Measurements from ENCODE around the gene RBBP6.
"Not testable (repeated sequence)": the region's sequence is repeated elsewhere in the genome, so short reads cannot be mapped to it uniquely, and the experiment has no call there.

RBBP6 gene

DNA sequence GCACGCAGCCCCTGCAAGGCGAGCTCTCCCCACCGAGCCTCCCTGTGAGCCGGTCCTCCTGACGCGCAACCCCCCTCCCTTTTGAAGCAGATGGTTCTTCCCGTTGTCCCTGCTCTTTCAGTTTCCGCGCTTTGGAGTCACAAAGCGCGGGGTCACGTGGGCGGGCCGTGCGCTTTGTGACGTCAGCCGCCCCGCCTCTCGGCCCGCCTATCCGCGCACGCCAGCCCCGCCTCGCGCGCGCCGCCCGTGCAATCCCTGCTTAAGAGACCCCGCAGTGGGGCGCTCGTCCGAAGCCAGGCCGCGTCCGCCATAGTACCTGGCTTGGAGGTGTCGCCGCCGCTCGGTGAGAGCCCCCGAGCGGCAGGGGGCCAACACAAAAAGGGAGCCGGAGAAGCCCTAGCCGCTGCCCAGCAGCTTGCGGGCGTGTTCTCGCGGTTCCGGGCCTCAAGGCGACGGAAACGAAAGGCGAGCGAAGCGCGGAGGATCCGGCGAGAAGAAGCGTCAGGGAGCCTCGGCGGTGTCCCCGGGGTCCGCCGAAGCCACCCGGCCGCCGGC lies at the start of gene RBBP6:
RBBP6 (plus strand) TSS at position 272 of the 555 bp plus-strand sequence. CDS start 1,061 bp downstream, outside the sequence.
- peak; percentile 68 for DNase-seq

DNA sequence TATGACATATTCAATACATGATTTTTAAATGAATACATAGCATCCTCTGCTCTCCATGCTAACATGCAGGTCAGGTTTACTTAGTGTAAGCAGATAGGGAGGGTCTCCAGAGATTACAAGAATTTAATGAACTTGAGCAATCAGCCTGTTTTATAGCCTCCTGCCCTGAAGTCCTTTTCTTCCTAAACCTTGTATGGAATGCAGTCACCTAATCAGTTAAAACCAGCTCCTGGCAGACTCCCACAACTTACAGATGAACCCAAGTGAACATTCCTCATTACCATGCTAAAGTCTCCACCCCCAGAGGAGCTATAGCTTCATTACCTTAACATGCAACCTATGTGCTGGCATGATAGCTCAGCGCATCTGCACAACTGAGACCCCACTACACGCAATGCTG lies 48.5 kb upstream of the RBBP6 start:
- no peak for DNase-seq

DNA sequence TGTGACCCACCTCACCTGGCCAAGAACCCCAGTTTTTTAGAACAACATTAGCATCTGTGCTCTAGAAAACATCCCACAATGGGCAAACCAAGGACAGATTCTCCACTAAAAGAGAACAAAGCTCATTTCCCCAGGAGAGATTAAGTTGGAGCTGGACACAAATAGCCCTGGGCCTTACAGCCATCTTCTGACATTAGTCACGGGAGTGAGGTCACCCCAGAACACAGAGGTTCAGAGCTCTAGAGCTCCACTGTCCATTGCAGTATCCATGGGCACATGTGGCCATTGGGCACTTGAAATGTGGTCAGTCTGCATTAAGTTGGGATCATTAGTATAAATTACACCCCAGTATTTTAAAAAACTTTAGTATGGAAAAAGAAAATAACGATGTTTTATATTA lies 47.6 kb upstream of the RBBP6 start:
- no peak for DNase-seq

DNA sequence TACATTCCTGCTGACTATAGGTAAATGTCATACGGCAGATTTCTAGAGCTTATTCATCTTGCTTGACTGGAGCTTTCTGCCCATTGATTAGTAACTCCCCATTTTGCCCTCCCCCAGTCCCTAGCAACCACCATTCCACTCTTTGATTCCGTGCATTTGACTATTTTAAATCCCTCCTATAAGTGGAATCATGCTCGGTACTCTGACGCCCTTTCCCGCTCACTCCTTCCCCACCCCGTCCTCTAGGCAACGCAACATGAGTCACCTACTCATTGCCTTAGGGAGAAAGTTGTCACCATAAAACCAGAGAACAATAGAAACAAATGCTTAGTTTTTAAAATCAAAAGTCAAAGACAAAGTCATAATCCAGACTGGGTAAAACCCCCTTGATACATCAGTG lies 45.5 kb upstream of the RBBP6 start:
- DNase-seq, result no peak

GRCh38 chr16:24495207-24495606 lies 44.2 kb upstream of the RBBP6 start:
- not testable (repeated sequence) for DNase-seq

DNA sequence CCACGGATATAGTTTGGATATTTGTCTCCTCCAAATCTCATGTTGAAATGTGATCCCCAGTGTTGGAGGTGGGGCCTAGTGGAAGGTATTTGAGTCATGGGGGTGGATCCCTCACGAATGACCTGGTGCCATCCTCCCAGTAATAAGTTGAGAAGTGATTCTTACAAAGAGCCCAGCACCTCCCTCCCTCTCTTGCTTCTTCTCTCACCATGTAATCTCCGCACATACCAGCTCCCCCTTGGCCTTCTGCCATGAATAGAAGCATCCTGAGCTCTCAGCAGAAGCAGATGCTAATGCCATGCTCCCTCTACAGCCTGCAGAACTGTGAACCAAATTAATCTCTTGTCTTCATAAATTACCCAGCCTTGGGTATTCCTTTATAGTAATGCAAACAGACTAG lies 41.9 kb upstream of the RBBP6 start:
- no peak for DNase-seq

- DNase-seq, result no peak
Observed at GRCh38 chr16:24499193-24499814, 40.1 kb upstream of the RBBP6 start.

DNA sequence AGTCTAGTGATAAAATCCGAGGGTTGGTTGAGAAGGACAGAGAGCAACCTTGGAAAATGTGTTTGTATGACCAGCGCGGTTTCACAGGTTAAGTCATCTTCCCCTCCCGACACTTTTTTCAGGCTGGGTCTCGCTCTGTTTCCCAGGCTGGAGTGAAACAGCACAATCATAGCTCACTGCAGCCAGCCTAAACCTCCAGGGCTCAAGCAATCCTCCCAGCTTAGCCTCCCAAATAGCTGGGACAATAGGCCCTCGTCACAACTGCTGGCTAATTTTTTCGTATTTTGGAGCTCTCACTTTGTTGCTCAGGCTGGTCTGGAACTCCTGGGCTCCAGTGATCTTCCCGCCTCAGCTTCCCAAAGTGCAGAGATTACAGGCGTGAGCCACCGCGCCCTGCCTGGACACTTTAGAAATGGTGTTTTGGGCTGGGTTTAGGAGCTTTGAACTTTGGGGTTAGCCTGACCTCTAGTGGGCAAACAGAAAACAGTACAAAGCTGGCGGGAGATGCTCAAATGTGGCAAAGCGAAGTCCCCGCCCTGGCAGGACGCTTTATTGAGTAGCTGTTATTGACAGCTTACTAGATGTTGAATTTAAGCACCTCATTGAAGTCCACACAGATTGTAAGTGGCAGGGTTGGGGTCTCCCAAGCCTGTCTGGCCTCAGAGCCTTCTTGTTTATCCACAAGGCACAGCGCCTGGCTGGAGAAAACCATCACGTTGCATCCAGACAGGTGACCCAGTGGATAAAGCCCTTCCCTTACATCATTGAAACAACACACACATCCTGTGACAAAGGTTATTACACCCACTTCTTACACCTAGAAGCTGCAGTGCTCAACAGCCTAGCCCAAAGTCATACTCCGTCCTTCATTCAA lies 34.7 kb upstream of the RBBP6 start:
- no peak for DNase-seq

GRCh38 chr16:24505959-24506358 lies 33.4 kb upstream of the RBBP6 start:
- DNase-seq, result no peak

DNA sequence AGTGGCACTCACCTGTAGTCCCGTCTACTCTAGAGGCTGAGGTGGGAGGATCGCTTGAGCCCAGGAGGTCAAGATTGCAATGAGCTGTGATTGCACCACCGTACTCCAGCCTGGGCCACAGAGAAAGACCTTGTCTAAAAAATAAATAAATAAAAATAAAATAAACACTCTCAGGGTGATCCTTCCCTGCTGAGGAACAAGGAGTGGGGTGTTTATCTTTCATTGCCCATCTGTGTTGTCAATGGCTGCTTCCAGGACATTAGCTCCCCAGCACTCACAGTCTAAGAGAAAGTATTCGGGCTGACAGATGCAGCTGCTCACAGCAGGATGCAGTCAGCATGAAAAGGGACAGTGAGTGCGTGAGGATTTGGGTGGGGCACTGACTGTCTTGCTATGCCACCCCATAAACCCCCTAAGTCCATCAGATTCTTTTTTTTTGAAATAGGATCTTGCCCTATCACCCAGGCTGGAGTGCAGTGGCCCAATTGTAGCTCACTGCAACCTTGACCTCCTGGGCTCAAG lies 31.3 kb upstream of the RBBP6 start:
- no peak for DNase-seq

DNA sequence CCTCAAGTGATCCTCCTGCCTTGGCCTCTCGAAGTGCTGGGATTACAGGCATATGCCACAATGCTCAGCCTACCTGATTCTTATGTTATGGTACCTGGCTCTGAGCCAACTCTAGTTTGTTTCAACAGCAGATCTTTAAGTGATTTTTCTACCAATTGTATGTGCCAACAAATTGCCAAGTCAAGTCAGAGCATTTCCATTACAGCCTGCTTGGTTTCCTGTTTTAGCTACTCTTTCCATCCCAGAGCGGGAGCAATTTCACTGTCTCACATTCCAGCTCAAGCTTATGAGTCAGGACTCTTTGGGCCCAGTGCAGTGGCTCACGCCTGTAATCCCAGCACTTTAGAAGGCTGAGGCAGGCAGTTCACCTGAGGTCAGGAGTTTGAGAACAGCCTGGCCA lies 30.8 kb upstream of the RBBP6 start:
- no peak for DNase-seq

DNA sequence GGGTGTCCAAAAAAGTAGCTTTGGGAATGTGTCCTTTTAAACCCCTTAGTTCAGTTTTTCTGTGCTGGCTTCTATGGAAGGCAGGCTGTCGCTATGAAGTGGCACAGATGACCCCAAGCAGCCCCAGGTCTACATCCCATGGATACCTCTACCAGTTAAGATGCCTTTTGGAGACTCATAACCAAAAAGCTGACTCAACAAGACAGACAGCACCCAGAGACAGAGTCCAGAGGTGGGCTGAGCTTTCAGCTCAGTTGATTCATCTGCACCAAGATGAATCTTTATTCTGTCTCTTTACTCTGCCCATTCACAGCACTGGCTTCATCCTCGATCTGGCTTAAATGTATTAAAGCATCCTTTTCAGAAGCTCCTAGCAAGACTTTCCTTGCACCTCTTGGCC lies 29.8 kb upstream of the RBBP6 start:
- DNase-seq, result no peak

DNA sequence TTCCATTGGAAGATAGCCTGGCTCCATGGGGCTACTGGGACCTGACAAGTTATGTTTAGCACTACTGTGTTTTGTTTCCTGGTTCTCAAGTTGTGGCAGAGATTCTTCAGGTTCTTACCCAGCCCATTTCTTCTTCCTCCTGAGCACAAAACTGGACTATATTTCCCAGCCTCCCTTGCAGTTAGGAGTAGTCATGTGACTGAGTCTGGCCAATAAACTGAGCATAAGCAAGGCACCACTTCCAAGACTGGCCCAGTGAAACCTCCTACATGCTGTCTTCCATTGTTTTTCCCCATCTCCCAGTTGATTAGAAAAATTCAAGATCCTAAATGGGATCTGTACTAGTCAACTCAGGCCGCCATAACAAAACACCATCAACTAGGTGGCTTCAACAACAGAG lies 28.2 kb upstream of the RBBP6 start:
- DNase-seq, result no peak

DNA sequence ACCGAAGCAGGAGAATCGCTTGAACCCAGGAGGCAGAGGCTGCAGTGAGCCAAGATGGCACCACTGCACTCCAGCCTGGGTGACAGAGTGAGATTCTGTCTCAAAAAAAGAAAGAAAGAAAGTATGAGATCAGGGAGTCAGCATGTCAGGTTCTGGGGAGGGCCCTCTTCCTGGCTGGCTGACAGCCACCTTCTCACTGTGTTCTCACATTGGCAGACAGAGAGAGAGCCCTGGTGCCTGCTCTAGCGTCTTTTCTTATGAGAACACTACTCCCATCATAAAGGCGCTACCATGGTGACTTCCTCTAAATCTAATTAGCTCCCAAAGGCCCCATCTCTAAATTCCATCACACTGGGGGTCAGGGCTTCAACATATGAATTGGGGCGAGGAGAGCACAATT lies 27.6 kb upstream of the RBBP6 start:
- no peak for DNase-seq

DNA sequence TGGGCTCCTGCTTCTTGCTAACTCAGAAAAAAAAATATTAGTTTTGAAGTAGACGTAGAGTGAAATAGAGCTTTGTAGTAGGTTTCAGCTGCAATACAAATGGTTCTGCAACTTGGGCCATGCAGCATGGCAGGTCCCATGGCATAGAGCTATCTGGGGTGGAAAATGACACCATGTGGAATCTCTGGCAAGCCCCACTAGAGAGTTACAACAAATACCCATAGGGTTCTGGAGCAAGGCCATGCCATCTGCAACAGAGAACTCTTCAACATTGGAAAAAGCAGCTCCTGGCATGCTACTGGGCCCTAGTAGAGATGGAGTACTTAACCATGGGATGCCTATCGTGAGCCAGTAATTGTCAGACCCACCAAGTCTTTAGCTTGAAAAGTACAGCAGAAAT lies 25.3 kb upstream of the RBBP6 start:
- DNase-seq, result no peak

GRCh38 chr16:24515186-24515585 lies 24.2 kb upstream of the RBBP6 start:
- no peak for DNase-seq

- DNase-seq, result no peak
Observed at GRCh38 chr16:24516900-24517669, 22.3 kb upstream of the RBBP6 start.

- no peak for DNase-seq
Observed at GRCh38 chr16:24518498-24518897, 20.9 kb upstream of the RBBP6 start.

GRCh38 chr16:24520983-24521382 lies 18.4 kb upstream of the RBBP6 start:
- no peak for DNase-seq

DNA sequence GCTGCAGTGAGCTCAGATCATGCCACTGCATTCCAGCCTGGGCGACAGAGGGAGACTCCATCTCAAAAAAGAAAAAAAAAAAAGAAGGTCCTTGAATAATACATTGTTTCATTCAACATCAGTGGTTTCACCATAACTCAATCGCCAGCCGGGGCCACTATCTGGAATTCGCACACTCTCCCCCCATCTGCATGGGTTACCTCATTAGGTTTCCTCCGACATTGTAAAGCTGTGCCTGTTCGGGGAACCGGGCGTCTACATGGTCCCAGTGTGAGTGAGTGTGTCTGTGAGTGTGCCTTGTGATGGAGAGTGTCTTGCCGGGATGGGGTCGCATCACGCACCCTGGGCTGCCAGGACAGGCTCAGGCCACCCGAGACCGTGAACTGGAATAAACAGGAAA lies 16.6 kb upstream of the RBBP6 start:
- DNase-seq, result no peak

DNA sequence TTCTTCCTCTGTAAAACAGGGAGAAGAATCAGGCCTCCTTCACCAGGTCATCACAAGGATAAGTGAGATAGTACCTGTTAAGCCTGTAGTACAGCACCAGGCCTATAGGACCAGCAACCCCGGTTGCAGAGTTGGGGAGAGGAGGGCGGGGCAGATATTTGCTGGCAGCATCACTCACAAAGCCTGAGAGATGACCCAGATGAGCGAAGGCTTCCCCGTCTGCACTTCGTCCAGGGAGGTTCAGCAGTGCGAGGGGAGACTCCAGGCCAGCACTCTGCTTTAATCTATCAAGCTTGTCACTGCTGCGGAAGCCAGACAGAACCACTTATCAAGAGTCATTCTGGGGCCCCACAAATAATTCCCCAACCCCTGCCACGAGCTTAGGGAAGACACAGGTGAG lies 15.8 kb upstream of the RBBP6 start:
- DNase-seq, result no peak

DNA sequence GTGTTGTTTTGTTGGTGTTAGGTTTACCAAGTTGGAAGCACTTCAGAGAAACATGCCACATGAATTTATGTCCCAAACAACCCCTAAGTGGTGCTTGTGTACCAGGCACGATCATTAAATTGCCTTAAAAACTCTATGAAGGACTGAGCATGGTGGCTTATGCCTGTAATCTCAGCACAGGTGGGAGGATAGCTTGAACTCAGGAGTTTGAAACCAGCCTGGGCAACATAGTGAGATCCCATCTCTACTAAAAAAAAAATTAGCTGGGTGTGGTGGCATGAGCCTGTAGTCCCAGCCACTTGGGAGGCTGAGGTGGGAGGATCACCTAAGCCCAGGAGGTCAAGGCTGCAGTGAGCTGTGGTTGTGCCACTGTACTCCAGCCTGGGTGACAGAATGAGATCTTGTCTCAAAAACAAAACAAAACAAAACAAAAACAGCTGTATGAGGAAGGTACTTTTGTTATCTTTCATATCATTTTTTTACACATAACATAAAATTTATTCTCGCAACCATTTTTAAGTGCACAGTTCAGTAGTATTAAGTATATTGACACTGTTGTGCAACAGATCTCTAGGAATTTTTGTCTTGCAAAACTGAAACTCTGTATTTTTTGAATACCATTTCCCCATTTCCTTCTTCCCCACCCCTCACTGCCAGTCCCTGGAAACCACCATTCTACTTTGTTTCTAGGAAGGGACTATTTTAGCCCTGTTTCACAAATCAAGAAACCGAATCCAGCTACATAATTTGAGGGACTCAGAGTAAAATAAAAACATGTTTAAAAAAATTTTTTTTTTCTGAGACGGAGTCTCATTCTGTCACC lies 14.3 kb upstream of the RBBP6 start:
- DNase-seq, result no peak
